AG10803 (cell line): Measurements from ENCODE around the gene FKBP10.

Experiments used
- DNase-seq: peaks from one replicate; pipeline ENCODE4 v3.0.0; 2010; ENCODE audit warnings: low read depth
- H3K4me3 ChIP-seq: 2 replicates; pipeline ENCODE4 v1.5.1; 2011; ENCODE audit warnings: mild to moderate bottlenecking, low read length, control low read depth
- TF ChIP-seq, protein P1 (sequence below): conservative IDR thresholded peaks from 2 replicates; pipeline ENCODE4 v1.5.1; 2011; ENCODE audit warnings: mild to moderate bottlenecking, low read length, control low read depth, inconsistent platforms

The FKBP10 gene

GRCh38 chr17:41868568-41868967, 55.8 kb downstream of the FKBP10 start:
- TF ChIP-seq, protein P1, sequence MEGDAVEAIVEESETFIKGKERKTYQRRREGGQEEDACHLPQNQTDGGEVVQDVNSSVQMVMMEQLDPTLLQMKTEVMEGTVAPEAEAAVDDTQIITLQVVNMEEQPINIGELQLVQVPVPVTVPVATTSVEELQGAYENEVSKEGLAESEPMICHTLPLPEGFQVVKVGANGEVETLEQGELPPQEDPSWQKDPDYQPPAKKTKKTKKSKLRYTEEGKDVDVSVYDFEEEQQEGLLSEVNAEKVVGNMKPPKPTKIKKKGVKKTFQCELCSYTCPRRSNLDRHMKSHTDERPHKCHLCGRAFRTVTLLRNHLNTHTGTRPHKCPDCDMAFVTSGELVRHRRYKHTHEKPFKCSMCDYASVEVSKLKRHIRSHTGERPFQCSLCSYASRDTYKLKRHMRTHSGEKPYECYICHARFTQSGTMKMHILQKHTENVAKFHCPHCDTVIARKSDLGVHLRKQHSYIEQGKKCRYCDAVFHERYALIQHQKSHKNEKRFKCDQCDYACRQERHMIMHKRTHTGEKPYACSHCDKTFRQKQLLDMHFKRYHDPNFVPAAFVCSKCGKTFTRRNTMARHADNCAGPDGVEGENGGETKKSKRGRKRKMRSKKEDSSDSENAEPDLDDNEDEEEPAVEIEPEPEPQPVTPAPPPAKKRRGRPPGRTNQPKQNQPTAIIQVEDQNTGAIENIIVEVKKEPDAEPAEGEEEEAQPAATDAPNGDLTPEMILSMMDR: no peak
- DNase-seq: no peak
- no peak overlapping the region for H3K4me3 ChIP-seq

DNA sequence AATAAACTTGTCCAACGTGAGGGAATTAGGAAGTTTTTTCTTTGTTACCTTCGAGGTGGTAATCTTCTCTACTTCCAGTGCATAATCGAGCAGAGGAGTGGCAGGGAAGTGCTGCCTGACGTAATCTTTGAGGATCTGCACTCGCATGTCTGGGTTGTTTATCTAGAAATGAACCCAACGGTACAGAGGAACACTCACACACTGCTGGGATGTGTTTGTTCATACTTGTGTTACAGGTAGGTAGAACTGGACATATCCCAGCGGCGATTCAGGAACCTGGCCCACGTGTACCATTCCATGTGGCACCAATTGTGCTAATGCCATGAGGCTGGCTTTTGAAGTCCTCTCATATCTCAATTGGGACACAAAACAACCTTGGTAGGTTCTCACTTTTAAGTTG, 56.6 kb downstream of the FKBP10 start:
- no peak overlapping the region for H3K4me3 ChIP-seq
- DNase-seq: no peak
- TF ChIP-seq, protein P1: no peak

- TF ChIP-seq, protein P1: no peak
- no peak for DNase-seq
- H3K4me3 ChIP-seq: no peak overlapping the region
These were observed 57.3 kb downstream of the FKBP10 start for GRCh38 chr17:41870097-41870496.

DNA sequence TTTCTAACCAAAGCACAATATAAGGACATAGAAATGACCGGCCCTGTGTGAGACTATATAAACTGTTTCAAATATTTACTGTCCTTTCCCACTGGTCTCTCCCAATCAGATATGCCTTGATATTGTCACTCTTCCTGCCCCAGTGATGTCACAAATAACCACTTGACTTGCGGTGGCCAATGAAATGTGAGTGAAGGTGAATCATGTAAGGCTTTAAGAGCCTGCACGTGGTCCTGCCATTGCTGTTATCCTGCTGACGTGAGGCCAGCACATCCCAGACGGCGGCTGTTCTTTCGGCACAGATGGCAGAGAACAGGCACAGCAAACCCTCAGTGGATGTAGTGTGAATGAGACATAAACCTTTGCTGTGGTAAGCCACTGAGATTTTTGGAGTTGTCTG, 57.8 kb downstream of the FKBP10 start:
- no peak for DNase-seq
- TF ChIP-seq, protein P1: no peak
- no peak overlapping the region for H3K4me3 ChIP-seq

DNA sequence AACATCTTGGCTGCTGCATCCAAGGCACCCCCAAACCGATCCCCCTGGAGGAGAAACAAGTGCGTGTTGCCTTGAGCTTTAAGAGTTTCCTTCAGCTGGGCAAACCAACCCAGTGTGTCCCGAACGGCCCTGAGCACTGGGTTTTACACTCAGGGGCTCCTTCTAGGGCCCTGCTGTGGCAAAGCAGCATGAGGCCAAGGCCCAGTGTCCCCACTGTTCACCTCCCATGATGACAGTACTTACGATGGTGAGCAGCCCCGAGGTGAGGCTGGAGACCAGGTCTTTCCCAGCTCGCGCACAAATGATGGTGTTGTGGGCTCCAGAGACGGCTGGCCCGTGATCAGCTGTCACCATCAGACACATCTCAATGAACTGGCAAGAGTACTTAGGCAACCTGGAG, 59.0 kb downstream of the FKBP10 start:
- no peak for DNase-seq
- no peak overlapping the region for H3K4me3 ChIP-seq
- TF ChIP-seq, protein P1: no peak
